Dermis blood vessel endothelial cell (primary cell): ENCODE measurements around the gene PRR14. TPM values are rescaled to one million over a fixed set of nuclear protein-coding genes. Genes with fewer than 3 reads are reported as not detected.

Source experiments
- DNase-seq: peaks from one replicate; pipeline ENCODE4 v3.0.0; 2010
- total RNA-seq: library from RNA; depleted of rRNA; stranded (reverse); fragments of >200 nt; gene quantifications from 2 replicates; pipeline ENCODE4 v1.2.3, GENCODE V29; 2014

The PRR14 gene
- total RNA-seq = 8.0 and 14.4 TPM in 2 replicates

DNA sequence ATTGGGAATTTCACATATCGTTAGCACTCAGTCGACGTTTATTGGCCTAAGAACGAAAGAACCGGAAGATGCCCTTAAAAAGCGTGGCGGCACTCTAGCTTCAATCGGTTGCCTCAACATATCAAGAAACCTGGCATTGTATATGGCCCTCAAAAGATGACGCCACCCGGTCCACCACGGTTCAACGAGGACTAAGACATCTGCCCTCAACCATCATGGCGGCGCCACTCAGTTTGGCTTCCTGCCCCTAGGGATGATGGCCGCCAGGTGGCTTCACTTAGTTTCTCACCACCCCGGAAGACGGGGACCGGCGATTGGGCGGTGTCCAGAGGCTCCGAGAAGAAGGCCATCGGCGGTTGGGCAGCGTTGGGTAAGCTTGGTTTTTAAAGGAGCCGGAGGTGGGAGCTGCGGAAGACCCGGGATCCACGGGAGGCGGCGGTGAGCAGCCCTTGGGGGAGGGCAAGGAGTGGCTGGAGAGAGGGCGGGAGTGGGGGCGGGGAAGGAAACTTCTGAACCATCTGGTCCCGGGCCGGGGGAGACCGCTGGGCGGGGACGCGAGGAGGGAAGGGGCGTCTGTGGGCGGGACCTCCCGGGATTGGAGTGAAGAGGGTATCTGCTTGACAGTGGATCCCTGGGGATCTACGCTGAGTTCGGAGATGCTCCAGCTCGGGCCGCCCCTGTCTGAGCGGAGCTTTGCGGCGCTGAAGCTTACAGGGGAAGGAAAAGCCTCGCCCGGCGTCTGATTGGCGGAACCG lies at the start of gene PRR14:
TSS of gene PRR14 (plus strand) at position 592 of the 755 bp plus-strand sequence. CDS start 686 bp downstream, outside the sequence.
- peak; percentile 100 for DNase-seq

GRCh38 chr16:30601966-30602365 lies 48.8 kb upstream of the PRR14 start:
- DNase-seq = no peak

DNA sequence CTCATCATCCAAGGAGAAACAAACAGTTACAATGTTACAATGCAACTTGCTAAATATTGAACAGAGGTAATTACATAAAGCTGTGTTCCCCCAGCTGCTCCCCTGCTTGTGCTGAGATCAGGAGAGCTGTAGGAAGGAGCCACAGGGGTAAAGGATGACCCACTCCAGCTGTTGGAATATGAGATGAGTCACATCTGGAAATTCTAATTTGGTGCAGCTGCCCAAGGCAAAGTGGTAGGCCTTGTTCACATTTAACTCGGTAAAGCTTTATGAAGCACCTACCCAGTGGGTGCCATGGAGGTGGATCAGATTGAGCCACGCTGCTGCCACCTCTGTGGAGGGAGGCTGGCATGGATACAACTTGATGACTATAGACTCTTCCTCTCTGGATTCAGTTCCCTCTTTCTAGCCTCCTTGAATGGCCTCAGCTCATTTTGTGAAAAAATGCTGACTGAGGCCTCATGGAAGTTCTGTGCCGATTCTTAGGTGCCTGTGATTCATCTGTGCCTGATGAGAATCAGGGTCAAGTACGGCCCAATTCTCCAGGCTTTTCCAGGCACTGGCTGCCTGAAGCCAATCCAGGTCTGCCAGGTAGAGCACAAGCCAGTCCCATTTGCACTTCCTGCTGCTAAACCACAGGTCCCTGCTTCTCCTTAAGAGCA lies 48.0 kb upstream of the PRR14 start:
- DNase-seq = no peak

GRCh38 chr16:30603945-30604315 lies 46.8 kb upstream of the PRR14 start:
- no peak for DNase-seq

DNA sequence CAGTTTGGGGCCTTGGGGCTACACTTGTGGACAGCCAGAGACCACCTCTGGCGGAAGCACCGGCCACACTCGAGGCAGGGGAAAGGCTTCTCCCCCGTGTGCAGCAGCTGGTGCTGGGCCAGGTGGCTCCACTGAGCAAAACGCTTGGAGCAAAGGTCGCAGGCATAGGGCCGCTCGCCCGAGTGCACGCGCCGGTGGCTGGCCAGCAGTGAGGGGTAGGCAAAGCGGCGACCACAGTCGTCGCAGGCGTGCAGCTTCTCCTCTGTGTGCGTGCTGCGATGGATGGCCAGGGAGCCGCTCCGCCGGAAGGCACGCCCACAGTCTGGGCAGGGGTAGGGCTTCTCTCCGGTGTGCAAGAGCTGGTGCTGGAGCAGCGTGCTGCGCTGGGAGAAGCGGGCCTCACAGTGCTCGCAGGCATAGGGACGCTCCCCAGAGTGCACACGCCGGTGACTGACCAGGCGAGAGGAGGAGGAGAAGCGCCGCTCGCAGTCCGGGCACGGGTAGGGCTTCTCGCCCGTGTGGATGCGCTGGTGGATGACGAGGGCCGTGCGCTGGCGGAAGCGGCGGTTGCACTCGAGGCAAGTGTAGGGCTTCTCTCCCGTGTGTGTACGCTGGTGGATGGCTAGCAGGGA lies 46.3 kb upstream of the PRR14 start:
- no peak for DNase-seq

- no peak for DNase-seq
These were observed 45.6 kb upstream of the PRR14 start for GRCh38 chr16:30605158-30605557.

- no peak for DNase-seq
These were observed 44.8 kb upstream of the PRR14 start for GRCh38 chr16:30606004-30606403.

- peak; percentile 52 for DNase-seq
These were observed 41.5 kb upstream of the PRR14 start for GRCh38 chr16:30609002-30609925.

GRCh38 chr16:30609926-30610839 lies 40.6 kb upstream of the PRR14 start, which contains the start of gene ZNF689:
Gene ZNF689, minus strand, starts transcription at chr16:30610389. Its CDS starts 348 bp downstream, at chr16:30610041.
- peak; percentile 99 for DNase-seq

DNA sequence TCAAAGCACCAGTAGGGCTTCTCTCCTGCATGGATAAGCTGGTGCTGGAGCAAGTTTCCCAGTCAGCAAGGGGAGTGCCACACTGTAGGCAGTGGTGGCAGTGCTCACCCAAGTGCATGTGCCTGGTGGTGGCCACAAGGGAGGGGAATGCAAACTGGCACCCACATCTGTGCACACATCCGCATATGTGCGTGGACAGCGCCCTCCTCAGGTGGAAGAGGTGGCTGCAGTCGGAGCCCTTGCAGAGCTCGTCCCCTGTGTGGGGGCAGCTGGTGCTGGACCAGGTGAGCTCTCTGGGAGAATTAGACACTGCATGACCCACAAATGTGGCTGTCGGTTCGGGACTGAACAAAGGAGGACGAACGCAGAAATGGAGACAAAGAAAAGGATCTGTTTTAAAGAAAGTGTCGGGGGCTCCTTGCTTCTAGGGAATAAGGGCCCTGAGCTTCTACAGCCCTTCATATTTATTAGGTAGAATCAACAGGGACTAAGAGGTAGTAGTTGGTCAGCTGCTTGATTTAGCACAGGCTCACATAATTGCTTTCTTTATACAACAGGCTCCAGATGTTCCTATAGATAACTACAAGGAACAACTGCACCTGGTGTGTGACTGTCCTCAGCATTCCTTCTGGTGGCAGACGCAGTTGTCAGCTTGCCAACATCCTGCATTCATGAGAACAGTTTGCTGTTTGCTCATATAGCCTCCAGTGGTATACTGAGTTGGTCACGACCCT lies 35.2 kb upstream of the PRR14 start:
- DNase-seq = peak; percentile 70

GRCh38 chr16:30619202-30619601 lies 31.6 kb upstream of the PRR14 start:
- no peak for DNase-seq

DNA sequence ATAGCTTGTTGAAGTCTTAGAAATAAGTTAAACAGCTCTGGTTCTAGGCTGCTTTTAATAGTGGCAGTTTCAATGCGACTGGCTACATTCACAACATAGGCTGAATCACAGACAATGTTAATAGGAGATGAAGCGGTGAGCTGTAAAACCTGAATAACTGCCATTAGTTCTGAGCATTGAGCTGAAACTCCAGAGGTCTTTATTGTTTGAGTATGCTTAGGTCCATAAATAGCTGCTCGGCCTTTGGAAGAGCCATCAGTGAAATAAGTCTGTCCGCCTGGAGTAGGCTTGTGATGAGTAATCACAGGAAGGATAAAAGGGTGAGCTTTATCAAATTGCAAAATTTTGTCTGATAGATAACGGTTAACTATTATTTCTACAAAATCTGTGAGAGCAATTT lies 31.1 kb upstream of the PRR14 start:
- no peak for DNase-seq

GRCh38 chr16:30620169-30620568 lies 30.6 kb upstream of the PRR14 start:
- DNase-seq = no peak

- DNase-seq = no peak
These were observed 29.0 kb upstream of the PRR14 start for GRCh38 chr16:30621765-30622164.

DNA sequence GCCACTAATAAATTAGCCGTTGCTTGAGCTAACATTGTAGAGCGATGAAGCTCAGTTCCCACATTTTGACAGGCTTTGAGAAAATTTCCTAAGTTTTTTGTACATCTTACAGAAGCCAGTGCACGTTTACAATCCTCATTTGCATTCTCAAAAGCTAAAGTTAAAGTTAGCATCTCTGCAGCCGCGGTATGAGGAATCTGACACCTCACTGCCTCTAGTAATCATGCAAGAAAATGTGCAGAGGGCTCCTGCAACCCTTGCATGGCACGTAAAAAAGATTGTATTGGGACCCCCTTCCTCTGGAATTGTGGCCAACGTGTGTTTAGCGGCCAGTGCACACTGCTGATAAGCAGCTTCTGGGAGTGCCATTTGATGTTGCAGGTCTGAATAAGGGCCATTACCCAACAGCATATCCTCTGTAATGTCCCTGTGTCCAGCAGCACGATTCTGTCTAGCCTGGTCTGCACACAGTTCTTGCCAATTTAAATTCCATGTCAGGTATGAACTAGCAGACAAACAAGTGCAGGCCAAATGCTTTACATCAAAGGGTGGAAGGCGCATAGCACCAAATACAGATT lies 28.2 kb upstream of the PRR14 start:
- DNase-seq = no peak

- no peak for DNase-seq
These were observed 27.1 kb upstream of the PRR14 start for GRCh38 chr16:30623536-30624283.

- DNase-seq = no peak
These were observed 24.5 kb upstream of the PRR14 start for GRCh38 chr16:30626236-30626635.

DNA sequence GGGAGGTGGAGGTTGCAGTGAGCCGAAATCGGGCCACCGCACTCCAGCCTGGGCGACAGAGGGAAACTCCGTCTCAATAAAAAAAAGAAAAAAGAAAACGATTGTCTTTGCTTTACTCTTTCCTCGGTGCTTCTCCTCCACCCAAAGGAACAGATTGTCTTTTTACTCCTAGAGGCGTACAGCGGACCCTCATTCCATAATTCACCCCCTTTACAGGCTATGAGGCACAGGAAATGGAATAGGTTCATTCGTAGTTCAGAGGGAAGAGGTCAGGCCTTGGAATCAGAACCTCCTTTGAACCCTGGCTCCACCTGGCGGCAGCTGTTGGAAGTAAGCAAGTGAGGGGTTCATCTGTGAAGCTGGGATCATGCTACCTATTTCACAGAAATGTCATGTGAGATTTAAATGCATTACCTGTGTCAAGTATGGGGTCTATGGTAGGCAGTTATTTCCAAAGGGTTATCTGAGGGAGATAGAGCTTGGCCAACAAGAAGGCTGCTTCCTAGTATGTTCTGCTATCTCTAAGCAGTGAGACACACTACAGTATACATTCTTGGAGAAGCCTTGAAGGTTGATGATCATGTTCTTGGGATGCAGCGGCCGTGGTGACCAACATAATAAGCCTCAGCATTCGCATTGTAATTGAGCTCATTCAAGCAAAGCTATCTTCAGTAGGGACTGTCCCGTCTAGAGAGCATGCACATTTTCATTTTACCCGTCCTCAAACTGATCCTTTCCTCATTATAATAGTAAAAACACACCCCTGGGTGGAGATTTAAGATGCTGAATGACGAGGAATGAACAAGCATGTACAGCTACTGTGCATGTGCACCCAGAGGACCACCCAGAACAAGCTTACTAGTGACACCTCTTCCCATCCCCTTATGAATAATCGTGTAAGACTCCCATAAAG lies 21.9 kb upstream of the PRR14 start:
- DNase-seq = peak; percentile 85
